Amniotic epithelial cell (primary cell): ENCODE results near the gene INPP4B.
"Not testable (repeated sequence)": the region's sequence is repeated elsewhere in the genome, so short reads cannot be mapped to it uniquely, and the experiment has no call there.

Experiments used
- DNase-seq: peaks from one replicate; pipeline ENCODE4 v3.0.0-alpha.2; 2010; ENCODE audit warnings: low read depth

Gene INPP4B

GRCh38 chr4:142683503-142683902, 162.6 kb downstream of the INPP4B start:
- DNase-seq: no peak

GRCh38 chr4:142671516-142671915, 174.6 kb downstream of the INPP4B start:
- no peak for DNase-seq

- DNase-seq: peak; percentile 19
These were observed 182.3 kb downstream of the INPP4B start for GRCh38 chr4:142663828-142664227.

- no peak for DNase-seq
These were observed 185.4 kb downstream of the INPP4B start for GRCh38 chr4:142660728-142661127.

GRCh38 chr4:142656178-142656577, 189.9 kb downstream of the INPP4B start:
- DNase-seq: peak; percentile 32

GRCh38 chr4:142648378-142648777, 197.7 kb downstream of the INPP4B start:
- DNase-seq: no peak

GRCh38 chr4:142645475-142646108, 200.5 kb downstream of the INPP4B start:
- DNase-seq: no peak

GRCh38 chr4:142644628-142645027, 201.5 kb downstream of the INPP4B start:
- not testable (repeated sequence) for DNase-seq

- DNase-seq: no peak
These were observed 208.5 kb downstream of the INPP4B start for GRCh38 chr4:142637614-142638013.

- DNase-seq: no peak
These were observed 214.3 kb downstream of the INPP4B start for GRCh38 chr4:142631836-142632235.

- peak; percentile 55 for DNase-seq
These were observed 230.8 kb downstream of the INPP4B start for GRCh38 chr4:142615324-142615665.

- DNase-seq: peak; percentile 37
These were observed 231.3 kb downstream of the INPP4B start for GRCh38 chr4:142614621-142615323.

- DNase-seq: no peak
These were observed 238.1 kb downstream of the INPP4B start for GRCh38 chr4:142607976-142608375.

- no peak for DNase-seq
These were observed 245.1 kb downstream of the INPP4B start for GRCh38 chr4:142600952-142601351.

GRCh38 chr4:142598132-142598531, 248.0 kb downstream of the INPP4B start:
- peak; percentile 41 for DNase-seq

- no peak for DNase-seq
These were observed 249.5 kb downstream of the INPP4B start for GRCh38 chr4:142596595-142596994.

- DNase-seq: no peak
These were observed 250.0 kb downstream of the INPP4B start for GRCh38 chr4:142596121-142596520.

GRCh38 chr4:142595222-142595871, 250.8 kb downstream of the INPP4B start:
- no peak for DNase-seq

GRCh38 chr4:142585411-142585810, 260.7 kb downstream of the INPP4B start:
- peak; percentile 29 for DNase-seq

GRCh38 chr4:142583708-142584107, 262.4 kb downstream of the INPP4B start:
- DNase-seq: no peak

- no peak for DNase-seq
These were observed 263.8 kb downstream of the INPP4B start for GRCh38 chr4:142582340-142582739.

GRCh38 chr4:142581881-142582280, 264.2 kb downstream of the INPP4B start:
- no peak for DNase-seq

GRCh38 chr4:142579443-142579842, 266.7 kb downstream of the INPP4B start:
- DNase-seq: no peak
